BLaER1 (cell line): ENCODE data around the gene RNF214.
"Not testable (repeated sequence)": the region's sequence is repeated elsewhere in the genome, so short reads cannot be mapped to it uniquely, and the experiment has no call there.

ENCODE experiments used
- H3K27ac ChIP-seq: shearing (Covaris generic); formaldehyde crosslinking; 2 replicates; pipeline ENCODE4 v1.8.1; 2022
- H3K27me3 ChIP-seq: shearing (Covaris generic); formaldehyde crosslinking; 2 replicates; pipeline ENCODE4 v1.8.1; 2022
- H3K36me3 ChIP-seq: shearing (Covaris generic); formaldehyde crosslinking; 2 replicates; pipeline ENCODE4 v1.8.1; 2022
- H3K4me1 ChIP-seq: shearing (Covaris generic); formaldehyde crosslinking; 2 replicates; pipeline ENCODE4 v1.8.1; 2022
- H3K4me2 ChIP-seq: shearing (Covaris generic); formaldehyde crosslinking; 2 replicates; pipeline ENCODE4 v1.8.1; 2022
- H3K4me3 ChIP-seq: shearing (Covaris generic); formaldehyde crosslinking; 2 replicates; pipeline ENCODE4 v1.8.1; 2022
- H3K9ac ChIP-seq: shearing (Covaris generic); formaldehyde crosslinking; 2 replicates; pipeline ENCODE4 v1.8.1; 2022
- H3K9me3 ChIP-seq: shearing (Covaris generic); formaldehyde crosslinking; 2 replicates; pipeline ENCODE4 v1.8.1; 2022
- H4K20me1 ChIP-seq: shearing (Covaris generic); formaldehyde crosslinking; 2 replicates; pipeline ENCODE4 v1.8.1; 2022
- Cebpa-rat ChIP-seq: shearing (Covaris generic); IDR thresholded peaks from 2 replicates; pipeline ENCODE4 v1.8.1; 2022

Gene RNF214

GRCh38 chr11:117256573-117256972 lies 24.1 kb downstream of the RNF214 start:
- Histone ChIP-seq H3K27ac (no peak overlapping the region), H3K36me3 (peaks cover 35% of the 10 kb centered on the region), H3K9ac (no peak overlapping the region), H3K4me1 (no peaks in the 10 kb centered on the region), H3K4me2 (no peak overlapping the region), H3K9me3 (no peaks in the 10 kb centered on the region), H3K27me3 (no peaks in the 10 kb centered on the region), H3K4me3 (no peak overlapping the region), H4K20me1 (no peaks in the 10 kb centered on the region)
- no peak for TF ChIP-seq Cebpa-rat

DNA sequence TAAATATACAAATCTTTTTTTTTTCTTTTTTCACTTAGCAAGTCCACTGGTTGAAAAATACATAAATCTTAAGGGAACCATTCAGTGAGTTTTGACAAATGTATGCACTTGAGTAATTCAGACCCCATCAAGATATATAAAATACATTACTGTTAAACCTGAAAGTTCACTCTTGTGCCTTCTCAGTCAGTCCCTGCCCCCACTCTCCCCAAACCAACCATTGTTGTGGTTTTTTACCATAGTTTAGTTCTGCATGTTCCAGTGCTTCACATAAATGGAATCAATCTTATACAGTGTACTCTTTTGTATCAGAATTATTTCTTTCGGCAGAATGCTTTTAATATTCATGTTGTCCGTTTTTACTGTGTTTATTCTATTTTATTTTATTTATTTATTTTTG lies 26.1 kb downstream of the RNF214 start:
- Histone ChIP-seq H3K36me3 (peaks cover 35% of the 10 kb centered on the region), H4K20me1 (no peaks in the 10 kb centered on the region), H3K27ac (no peak overlapping the region), H3K27me3 (no peaks in the 10 kb centered on the region), H3K9me3 (no peaks in the 10 kb centered on the region), H3K4me3 (no peak overlapping the region), H3K4me1 (no peaks in the 10 kb centered on the region), H3K9ac (no peak overlapping the region), H3K4me2 (no peak overlapping the region)
- TF ChIP-seq Cebpa-rat = no peak

- H3K9me3 ChIP-seq = no peaks in the 10 kb centered on the region
- no peak for TF ChIP-seq Cebpa-rat
- H3K36me3 ChIP-seq = peaks cover 34% of the 10 kb centered on the region
- H3K4me2 ChIP-seq = no peak overlapping the region
- H4K20me1 ChIP-seq = no peaks in the 10 kb centered on the region
- no peak overlapping the region for H3K4me3 ChIP-seq
- no peak overlapping the region for H3K9ac ChIP-seq
- H3K27me3 ChIP-seq = no peaks in the 10 kb centered on the region
- no peaks in the 10 kb centered on the region for H3K4me1 ChIP-seq
- H3K27ac ChIP-seq = no peak overlapping the region
Measured at GRCh38 chr11:117259417-117259816, 26.9 kb downstream of the RNF214 start.

- H3K9me3 ChIP-seq, H3K4me2 ChIP-seq, H3K4me3 ChIP-seq, H3K27me3 ChIP-seq, H3K9ac ChIP-seq, H3K27ac ChIP-seq, H3K4me1 ChIP-seq, H4K20me1 ChIP-seq: not testable (repeated sequence)
- H3K36me3 ChIP-seq = peaks cover 68% of the 10 kb centered on the region
Measured at GRCh38 chr11:117264624-117265323, 32.3 kb downstream of the RNF214 start.

DNA sequence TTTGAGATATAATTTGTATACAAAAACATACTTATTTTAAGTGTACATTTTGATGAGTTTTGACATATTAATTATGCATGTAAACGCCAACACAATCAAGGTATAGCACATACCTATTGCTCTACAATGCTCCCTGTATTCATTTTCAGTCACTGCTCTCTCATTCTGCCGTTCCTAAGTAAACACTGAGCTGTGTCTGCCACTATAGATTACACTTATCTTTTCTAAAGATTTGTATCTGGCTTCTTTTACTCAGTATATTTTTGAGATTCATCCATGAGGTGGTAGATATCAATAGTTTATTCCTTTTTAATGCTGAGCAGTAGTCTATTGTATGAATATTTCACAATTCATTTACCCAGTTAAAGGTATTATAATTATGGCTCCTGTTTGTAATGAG lies 33.3 kb downstream of the RNF214 start:
- Histone ChIP-seq H3K27me3 (no peaks in the 10 kb centered on the region), H3K4me3 (no peak overlapping the region), H4K20me1 (no peaks in the 10 kb centered on the region), H3K27ac (no peak overlapping the region), H3K36me3 (peaks cover 66% of the 10 kb centered on the region), H3K4me1 (no peaks in the 10 kb centered on the region), H3K9ac (no peak overlapping the region), H3K4me2 (no peak overlapping the region), H3K9me3 (no peaks in the 10 kb centered on the region)
- TF ChIP-seq Cebpa-rat = no peak

GRCh38 chr11:117269856-117270255 lies 37.4 kb downstream of the RNF214 start:
- Histone ChIP-seq H3K27ac (no peak overlapping the region), H3K9me3 (0 out of 2 replicates have a peak, but pooled peaks cover 7% of the 10 kb centered on the region), H3K9ac (no peak overlapping the region), H3K4me1 (no peaks in the 10 kb centered on the region), H3K36me3 (peaks cover 62% of the 10 kb centered on the region), H3K27me3 (no peaks in the 10 kb centered on the region), H3K4me3 (no peak overlapping the region), H4K20me1 (no peaks in the 10 kb centered on the region), H3K4me2 (no peak overlapping the region)
- no peak for TF ChIP-seq Cebpa-rat

GRCh38 chr11:117271208-117271607 lies 38.7 kb downstream of the RNF214 start:
- TF ChIP-seq Cebpa-rat = no peak
- H3K4me2 ChIP-seq = no peak overlapping the region

DNA sequence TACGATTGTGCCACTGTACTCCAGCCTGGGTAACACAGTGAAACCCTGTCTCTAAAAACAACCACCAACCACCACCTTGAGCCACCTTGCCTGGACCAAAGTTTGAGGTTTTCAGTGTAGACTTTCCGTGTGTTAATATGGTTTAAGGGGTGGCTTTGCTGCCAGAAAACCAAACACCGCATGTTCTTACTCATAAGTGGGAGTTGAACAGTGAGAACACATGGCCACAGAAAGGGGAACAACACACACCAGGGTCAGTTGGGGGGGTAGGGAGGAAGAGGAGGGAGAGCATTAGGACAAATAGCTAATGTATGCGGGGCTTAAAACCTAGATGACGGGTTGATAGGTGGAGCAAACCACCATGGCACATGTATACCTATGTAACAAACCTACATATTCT lies 39.7 kb downstream of the RNF214 start:
- H3K4me1 ChIP-seq, H3K9ac ChIP-seq, H3K4me3 ChIP-seq, H4K20me1 ChIP-seq, H3K27me3 ChIP-seq, H3K9me3 ChIP-seq, H3K27ac ChIP-seq, H3K4me2 ChIP-seq: not testable (repeated sequence)
- H3K36me3 ChIP-seq = peaks cover 45% of the 10 kb centered on the region

More at GRCh38 chr11:117271208-117271607, 38.7 kb downstream of the RNF214 start:
- H3K27ac ChIP-seq = no peak overlapping the region
- H3K9me3 ChIP-seq = 0 out of 2 replicates have a peak, but pooled peaks cover 7% of the 10 kb centered on the region
- peaks cover 53% of the 10 kb centered on the region for H3K36me3 ChIP-seq
- H3K27me3 ChIP-seq = no peaks in the 10 kb centered on the region
- no peak overlapping the region for H3K4me3 ChIP-seq
- H4K20me1 ChIP-seq = no peaks in the 10 kb centered on the region
- H3K4me1 ChIP-seq = no peaks in the 10 kb centered on the region
- H3K9ac ChIP-seq = no peak overlapping the region

GRCh38 chr11:117273550-117274289 lies 41.2 kb downstream of the RNF214 start:
- Histone ChIP-seq H3K27ac (no peak overlapping the region), H4K20me1 (no peaks in the 10 kb centered on the region), H3K36me3 (peaks cover 44% of the 10 kb centered on the region), H3K4me1 (no peaks in the 10 kb centered on the region), H3K4me3 (no peak overlapping the region), H3K27me3 (no peaks in the 10 kb centered on the region), H3K4me2 (no peak overlapping the region), H3K9ac (no peak overlapping the region), H3K9me3 (0 out of 2 replicates have a peak, but pooled peaks cover 7% of the 10 kb centered on the region)
- TF ChIP-seq Cebpa-rat = no peak

DNA sequence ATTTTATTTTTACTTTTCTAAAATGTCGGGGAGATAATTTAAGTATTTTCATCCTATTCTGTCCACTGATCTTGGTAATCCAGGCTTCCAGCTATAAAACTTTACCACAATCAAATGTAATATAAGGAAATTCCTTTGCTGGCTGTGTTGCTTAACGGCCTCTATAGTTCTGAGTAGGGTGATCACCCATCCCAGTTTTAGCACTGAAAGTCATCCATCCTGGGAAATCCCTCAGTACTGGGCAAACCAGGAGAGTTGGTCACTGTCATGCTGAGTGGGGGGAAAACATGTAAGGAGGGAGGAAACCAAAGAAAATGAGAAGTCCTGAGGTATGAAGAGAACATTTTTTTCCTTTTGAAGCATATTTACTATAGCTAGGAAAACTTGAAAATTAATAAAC lies 45.9 kb downstream of the RNF214 start:
- Histone ChIP-seq H3K27ac (no peak overlapping the region), H3K9ac (no peak overlapping the region), H4K20me1 (no peaks in the 10 kb centered on the region), H3K36me3 (peaks cover 63% of the 10 kb centered on the region), H3K27me3 (no peaks in the 10 kb centered on the region), H3K4me2 (no peak overlapping the region), H3K4me3 (no peak overlapping the region), H3K9me3 (no peaks in the 10 kb centered on the region), H3K4me1 (no peaks in the 10 kb centered on the region)
- TF ChIP-seq Cebpa-rat = no peak
